CD4-positive, alpha-beta T cell treated with Interferon alpha-2 for 1 hour (primary cell): ENCODE results near the gene CACNA1H.

ENCODE experiments used
- DNase-seq, 2 donors: peaks; one replicate each; pipeline ENCODE4 v3.0.0-alpha.2; 2020 to 2022

Gene CACNA1H

GRCh38 chr16:1152651-1153259 lies at the start of gene CACNA1H:
CACNA1H (plus strand) TSS chr16:1153106; CDS start chr16:1153738, 632 bp downstream.
- DNase-seq = peak; percentile 50 to 67

DNA sequence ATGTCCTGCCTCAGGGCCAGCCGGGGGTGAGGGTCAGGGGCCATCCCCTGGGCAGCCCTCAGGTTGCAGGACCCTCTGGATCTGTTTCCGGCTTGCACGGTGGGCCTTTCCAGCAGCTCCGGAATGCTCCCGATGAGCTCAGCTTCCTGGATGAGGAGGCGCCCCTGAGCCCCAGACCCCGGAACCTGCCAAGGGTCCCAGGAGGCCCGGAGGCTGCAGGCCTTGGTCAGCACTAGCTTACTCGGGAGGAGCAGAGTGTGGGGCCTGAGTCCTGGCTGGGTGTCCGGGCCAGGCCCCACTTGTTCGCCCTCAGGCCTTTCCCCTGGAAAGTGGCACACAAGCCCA lies 49.3 kb upstream of the CACNA1H start:
- no peak for DNase-seq

GRCh38 chr16:1105888-1106620 lies 46.9 kb upstream of the CACNA1H start:
- DNase-seq = peak; percentile 13 to 33

GRCh38 chr16:1106659-1107058 lies 46.2 kb upstream of the CACNA1H start:
- no peak for DNase-seq

GRCh38 chr16:1107141-1107540 lies 45.8 kb upstream of the CACNA1H start:
- DNase-seq = no peak

GRCh38 chr16:1107731-1108130 lies 45.2 kb upstream of the CACNA1H start:
- DNase-seq = no peak

DNA sequence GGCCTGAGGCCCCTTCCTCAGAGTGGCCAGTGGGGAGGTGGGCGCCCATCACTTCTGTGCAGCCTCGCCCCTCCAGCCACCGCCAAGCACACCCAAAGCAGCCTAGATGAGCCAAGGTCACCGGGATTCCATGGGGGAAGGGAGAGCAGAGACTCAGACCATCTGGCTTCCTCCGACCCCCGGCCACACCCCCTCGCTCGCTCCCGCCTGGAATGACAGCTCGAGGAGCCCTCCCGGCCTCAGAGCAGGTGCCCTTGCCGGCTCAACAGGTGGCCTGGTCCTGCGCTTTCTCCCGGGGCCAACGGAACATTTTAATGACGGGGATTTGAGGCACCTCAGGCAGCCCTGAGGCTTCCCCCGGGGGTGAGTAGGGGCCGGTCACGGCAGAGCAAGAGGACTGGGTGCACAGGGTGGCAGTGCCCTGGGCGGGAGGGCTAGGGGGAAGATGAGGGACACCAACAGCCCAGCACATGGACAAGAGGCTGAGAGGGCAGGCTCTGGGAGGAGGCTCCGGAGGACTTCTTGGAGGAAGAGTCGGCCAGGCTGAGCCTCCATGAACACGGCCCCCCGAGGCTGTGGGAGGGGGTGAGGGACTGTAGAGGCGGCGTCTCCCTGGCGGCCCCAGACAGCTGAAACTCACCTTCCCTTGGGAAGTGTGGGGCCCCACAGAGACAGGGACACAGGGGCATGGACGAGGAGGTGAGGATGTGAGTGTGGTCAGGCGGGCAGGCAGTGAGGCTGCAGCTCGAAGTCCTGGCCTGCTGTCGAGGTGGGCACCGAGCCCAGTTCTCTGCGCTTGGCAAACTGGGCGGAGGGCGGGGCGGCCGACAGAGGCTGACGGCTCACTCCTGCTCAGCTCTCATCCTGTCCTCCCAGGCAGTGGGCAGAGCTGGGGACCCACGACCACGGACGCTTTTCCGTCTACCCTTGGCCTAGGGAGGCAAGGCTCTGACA lies 44.3 kb upstream of the CACNA1H start:
- no peak for DNase-seq

- no peak for DNase-seq
These were observed 43.3 kb upstream of the CACNA1H start for GRCh38 chr16:1109648-1110047.

GRCh38 chr16:1112506-1113184 lies 40.3 kb upstream of the CACNA1H start:
- DNase-seq = no peak

DNA sequence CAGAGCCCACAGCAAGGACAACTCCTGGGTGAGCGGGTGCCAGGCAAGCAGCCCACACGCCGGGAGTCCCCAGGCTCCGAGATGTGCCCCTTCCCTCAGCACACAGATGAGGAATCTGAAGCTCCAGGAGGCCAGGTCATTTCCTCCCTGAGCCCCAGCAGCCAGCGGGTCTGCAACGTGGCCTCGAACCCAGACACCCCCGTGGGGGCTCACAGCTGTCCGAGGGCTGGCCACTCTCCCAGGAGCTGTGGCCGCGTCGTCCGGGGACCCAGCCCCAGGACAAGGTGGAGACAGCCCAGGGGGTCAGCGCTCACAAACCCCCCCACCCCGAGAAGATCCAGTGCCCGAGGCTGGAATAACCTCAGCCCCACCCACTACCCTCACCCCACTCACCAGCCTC lies 39.4 kb upstream of the CACNA1H start:
- no peak for DNase-seq

DNA sequence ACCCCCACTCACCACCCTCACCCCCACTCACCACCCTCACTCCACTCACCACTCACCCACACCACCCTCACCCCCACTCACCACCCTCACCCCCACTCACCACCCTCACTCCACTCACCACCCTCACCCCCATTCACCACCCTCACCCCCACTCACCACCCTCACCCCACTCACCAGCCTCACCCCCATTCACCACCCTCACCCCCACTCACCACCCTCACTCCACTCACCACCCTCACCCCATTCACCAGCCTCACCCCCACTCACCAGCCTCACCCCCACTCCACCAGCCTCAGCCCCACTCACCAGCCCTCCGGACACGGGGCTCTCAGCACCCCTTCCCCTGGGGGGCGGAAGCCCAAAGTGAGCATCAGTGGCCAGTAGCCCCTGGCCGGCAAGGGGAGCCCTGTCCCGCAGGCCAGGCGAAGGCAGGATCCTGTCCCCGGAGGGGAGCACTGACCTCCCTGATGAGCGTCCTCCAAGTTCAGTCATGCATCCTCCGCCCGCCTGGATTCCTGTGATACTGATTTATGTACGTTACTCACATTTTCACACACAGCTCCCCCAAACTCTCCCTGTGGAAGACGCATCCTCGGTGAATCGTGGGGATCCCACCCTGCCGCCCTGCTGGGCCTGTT lies 38.9 kb upstream of the CACNA1H start:
- no peak for DNase-seq

DNA sequence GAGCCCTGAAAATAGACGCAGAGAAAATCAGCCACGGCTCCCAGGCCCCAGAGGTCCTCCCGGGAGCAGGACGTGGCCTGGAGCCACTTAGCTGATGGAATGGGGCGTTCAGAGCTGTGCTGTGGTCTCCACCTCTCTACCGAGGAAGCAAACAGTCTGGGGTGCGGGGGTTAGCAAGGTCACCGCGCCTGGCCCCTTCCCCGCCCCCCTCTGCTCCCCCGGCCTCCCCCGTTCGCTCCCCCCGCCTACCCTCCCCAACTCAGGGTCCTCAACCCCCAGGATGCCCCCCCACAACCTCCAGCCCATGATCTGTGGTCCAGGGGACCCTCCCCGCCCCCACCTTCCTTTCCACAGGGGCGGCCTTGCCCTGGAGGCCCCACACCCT lies 36.2 kb upstream of the CACNA1H start:
- DNase-seq = no peak

- no peak for DNase-seq
These were observed 35.6 kb upstream of the CACNA1H start for GRCh38 chr16:1117176-1117900.

DNA sequence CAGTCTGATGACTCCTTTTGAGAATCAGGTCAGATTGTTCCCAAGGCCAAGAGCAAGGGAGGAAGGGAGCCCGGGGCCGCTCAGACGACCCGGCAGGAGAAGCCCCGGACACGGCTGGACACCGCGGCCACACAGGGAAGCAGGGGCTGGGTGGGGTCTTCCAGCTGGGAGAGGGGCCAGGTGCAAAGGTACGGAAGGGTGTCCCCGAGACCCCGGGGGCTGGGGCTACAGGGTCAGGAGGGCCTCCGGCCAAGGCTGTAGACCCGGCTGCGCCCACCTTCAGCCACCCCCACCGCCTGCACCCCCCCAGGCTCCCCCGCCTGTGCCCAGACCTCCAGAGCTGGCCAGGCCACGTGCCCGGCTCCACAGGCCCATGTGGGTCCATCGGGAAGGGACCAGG lies 35.0 kb upstream of the CACNA1H start:
- DNase-seq = no peak

DNA sequence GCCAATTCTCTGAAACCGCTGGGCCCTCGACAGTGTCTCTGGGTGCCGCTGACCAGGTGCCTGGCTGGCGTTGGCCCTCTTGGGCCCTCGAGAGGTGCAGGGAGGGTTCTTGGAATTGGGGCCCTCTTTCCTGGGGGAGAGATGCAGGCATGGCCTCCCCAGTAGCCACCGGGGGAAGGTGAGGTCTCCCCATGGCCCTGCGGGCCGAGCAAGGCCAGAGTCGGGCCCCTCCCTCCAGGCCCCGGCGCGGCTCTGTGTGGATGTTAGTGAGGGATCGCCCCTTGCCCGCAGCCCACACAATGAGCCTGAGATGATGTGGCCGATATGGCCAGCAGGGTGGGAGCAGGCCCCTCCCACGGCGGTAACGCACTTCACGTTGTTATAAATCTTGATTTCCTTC lies 33.8 kb upstream of the CACNA1H start:
- no peak for DNase-seq

- DNase-seq = no peak
These were observed 32.9 kb upstream of the CACNA1H start for GRCh38 chr16:1119766-1120576.

- DNase-seq = no peak
These were observed 32.3 kb upstream of the CACNA1H start for GRCh38 chr16:1120577-1120941.

DNA sequence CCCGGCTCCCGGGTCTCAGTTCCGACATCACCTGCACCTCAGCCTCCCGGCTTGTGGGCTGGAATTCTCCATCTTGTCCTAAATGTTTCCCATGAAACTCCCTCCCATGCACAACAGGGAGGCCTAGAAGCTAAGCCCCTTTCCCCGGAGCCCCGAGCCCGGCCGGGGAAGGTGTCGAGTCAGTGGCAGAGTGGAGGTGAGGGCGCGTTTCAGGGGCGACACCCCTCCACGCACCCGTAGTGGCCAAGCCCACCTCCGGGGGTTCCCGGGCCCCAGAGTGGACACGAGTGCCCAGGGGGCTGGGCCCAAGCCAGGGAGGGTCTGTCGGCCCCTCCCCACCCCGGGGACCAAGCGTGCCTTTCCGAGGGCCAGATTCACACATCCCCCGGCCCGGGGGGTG lies 31.9 kb upstream of the CACNA1H start:
- no peak for DNase-seq

DNA sequence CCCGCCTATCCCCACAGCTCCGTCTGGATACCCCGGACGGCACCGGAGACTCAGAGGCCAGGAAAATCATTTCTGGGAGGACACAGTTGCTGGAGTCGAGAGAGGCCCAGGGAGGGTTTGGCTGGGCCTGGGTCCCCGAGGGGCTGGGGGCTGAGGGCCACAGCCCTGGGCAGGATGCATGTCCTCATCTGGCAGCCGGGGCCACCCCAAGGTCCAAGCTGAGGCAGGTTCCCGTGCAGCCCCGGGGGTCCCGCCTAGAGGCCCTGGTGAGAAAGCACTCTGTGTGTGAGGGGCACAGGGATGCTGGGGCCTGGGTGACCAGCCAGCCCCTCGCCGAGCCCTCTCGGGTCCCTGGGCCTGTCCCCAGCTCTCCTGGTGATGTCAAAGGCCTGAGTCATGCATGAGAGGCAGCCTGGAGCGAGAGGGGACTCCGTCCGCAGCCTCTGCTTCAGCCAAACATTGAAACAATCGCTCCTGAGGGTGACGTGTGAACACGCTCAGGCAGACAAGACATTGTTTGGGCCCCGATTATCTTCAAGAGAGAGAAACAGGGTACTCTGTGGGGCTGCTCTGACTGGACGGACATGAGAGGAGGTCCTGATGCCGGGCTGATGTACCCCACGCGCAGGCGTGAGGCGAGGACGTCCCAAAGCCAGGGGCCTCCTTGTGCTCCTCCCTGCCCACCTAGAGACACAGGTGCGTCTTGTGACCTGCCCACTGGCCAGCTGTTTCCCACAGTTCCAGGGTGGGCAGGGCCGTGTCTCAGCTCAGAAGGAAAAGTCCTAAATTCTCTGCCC lies 31.1 kb upstream of the CACNA1H start:
- no peak for DNase-seq

DNA sequence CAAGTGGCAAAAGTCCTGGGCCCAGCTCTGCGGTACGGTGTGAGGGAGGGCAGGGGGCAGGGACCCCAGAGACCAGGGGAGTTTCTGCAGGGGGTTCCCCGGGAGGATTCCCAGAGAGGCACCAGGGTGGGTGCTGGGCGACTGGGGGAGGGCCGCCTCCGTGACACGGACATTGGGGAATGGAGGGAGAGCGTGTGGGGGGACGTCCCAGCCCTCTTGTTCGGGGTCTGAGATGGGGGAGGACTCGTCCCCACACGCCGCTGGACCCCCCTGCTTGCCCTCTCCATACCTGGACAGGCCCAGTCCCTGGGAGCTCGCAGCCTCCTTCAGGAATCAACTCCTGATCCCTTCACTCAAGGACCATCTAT lies 30.5 kb upstream of the CACNA1H start:
- DNase-seq = no peak
